Right lobe of liver (tissue), 6 donors: ENCODE results near the gene PPP6R3. TPM values are rescaled to one million over a fixed set of nuclear protein-coding genes. Genes with fewer than 3 reads are reported as not detected.
"Not testable (repeated sequence)": the region's sequence is repeated elsewhere in the genome, so short reads cannot be mapped to it uniquely, and the experiment has no call there.

Experiments
- ATAC-seq, 4 donors: fragments of 200-7000 bp; cut with Tn5 transposase; one replicate each; pipeline ENCODE4 v1.9.1; 2020; ENCODE audit warnings: mild to moderate bottlenecking in 4 of 4, moderate library complexity in 4 of 4
- DNase-seq, 3 donors: peaks; one replicate each; pipeline ENCODE4 v3.0.0-alpha.2; 2020
- H3K27ac ChIP-seq, 3 donors: fragments of 200-600 bp; one replicate each; pipeline ENCODE4 v1.8.0; 2022
- H3K27me3 ChIP-seq, 2 donors: fragments of 200-600 bp; one replicate each; pipeline ENCODE4 v1.8.0; 2022
- H3K36me3 ChIP-seq, 4 donors: fragments of 200-600 bp; sonication (generic) in 1 of 4; one replicate each; pipeline versions ENCODE4 v1.5.1 to v1.8.0; 2017 to 2022; ENCODE audit warnings: control low read depth in 1 of 4
- H3K4me1 ChIP-seq, 4 donors: fragments of 200-600 bp; sonication (generic) in 1 of 4; one replicate each; pipeline versions ENCODE4 v1.5.1 to v1.8.0; 2017 to 2022; ENCODE audit warnings: control low read depth in 1 of 4
- H3K4me3 ChIP-seq, 3 donors: fragments of 200-600 bp; one replicate each; pipeline ENCODE4 v1.8.0; 2022
- H3K9me3 ChIP-seq, 4 donors: fragments of 200-600 bp; sonication (generic) in 1 of 4; one replicate each; pipeline versions ENCODE4 v1.5.1 to v1.8.0; 2017 to 2022; ENCODE audit warnings: control low read depth in 1 of 4
- POLR2A ChIP-seq: fragments of 450-650 bp; IDR thresholded peaks from one replicate; pipeline ENCODE4 v1.6.1; 2017; ENCODE audit warnings: antibody characterized with exemption, mild to moderate bottlenecking
- WGBS: methylation state at CpG from one replicate; pipeline ENCODE4 v1.1.6; 2018; ENCODE audit warnings: low coverage, low lambda C conversion rate; ENCODE audit not compliant: insufficient coverage; ENCODE audit errors: missing lambda C conversion rate; 5-methylcytosine and 5-hydroxymethylcytosine counted together
- intact Hi-C, 2 donors: fragments of 100-400 bp; cut with DNase I; formaldehyde crosslinking; loops; one replicate each; pipeline versions ENCODE4 v1.11.2 to v1.14.1; 2022
- total RNA-seq, 6 experiments: library from RNA; depleted of rRNA in 2 of 6; stranded (reverse); fragments of >200 nt in 2 of 6; fragmentation: NEBNext Ultra II Directional in 3 of 6; extraction: Animal tissue kit (Norgen Biotek cat#: 25700) in 3 of 6; gene quantifications; one replicate each; pipeline versions ENCODE4 v1.1.0 to v1.2.4, GENCODE V29; 2016 to 2023
- TF ChIP-seq, protein P1 (sequence below), 4 donors: fragments of 200-600 bp in 3 of 4; fragments of 450-650 bp in 1 of 4; IDR thresholded peaks; one replicate each; pipeline versions ENCODE4 v1.5.1 to v1.8.0; 2016 to 2022; ENCODE audit warnings: antibody characterized with exemption in 4 of 4, mild to moderate bottlenecking in 2 of 4
- donor health status: DM: no; HTN: yes; CAD: no.
- donor health status: DM: no; HTN: no; CAD: no.
- donor health status: DM: no; HTN: no; CAD: no.
- donor health status: DM: no; HTN: yes; CAD: no.
- donor health status: DM: no; HTN: yes; CAD: no.

PPP6R3 gene
- total RNA-seq, 6 experiments from 2014 or later, result 35.8 to 48.3 (median 39.2) TPM

DNA sequence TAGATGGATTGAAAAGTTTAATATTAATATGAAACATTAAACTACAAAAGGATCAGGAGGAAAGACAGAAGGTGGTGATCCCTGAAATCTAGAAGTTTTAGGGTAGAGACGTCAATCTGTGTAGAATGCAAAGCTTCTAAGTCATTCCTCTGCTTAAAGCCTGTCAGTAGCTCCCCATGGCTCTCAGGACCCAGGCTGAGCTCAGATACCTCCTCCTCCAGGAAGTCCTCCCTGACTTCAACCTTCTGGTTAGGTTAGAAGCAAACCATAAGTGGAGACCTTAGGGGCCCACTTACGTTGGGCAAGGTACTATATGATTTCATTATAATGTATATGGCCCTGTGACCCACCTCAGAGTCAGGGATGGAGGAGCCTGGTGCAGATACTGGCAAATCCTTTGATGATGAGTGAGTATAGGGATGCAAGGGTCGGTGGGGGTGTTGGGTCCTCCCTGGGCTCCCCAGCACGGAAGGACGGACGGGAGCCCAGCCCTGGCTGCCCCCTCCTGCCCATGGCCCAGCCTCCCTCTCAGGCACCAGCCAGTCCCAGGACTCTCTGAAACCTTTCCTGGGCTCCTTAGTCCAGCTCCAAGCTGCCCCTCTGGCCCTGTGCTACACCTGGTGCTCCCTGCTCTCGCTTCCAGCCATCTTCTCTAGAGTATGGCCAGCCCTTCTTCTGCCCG lies 3.2 kb upstream of the PPP6R3 start:
- peaks cover 0 to 16% (median 8%) of the 10 kb centered on the region in 4 donors for H3K4me1 ChIP-seq
- H3K27ac ChIP-seq, result no peak overlapping the region
- DNase-seq (no peak), ATAC-seq (no peak)
- H3K9me3 ChIP-seq, result no peaks in the 10 kb centered on the region
- intact Hi-C loops, result no loop called here
- H3K36me3 ChIP-seq, result no peaks in the 10 kb centered on the region
- no peaks in the 10 kb centered on the region for H3K27me3 ChIP-seq
- H3K4me3 ChIP-seq, result no peak overlapping the region
- TF ChIP-seq, protein P1, sequence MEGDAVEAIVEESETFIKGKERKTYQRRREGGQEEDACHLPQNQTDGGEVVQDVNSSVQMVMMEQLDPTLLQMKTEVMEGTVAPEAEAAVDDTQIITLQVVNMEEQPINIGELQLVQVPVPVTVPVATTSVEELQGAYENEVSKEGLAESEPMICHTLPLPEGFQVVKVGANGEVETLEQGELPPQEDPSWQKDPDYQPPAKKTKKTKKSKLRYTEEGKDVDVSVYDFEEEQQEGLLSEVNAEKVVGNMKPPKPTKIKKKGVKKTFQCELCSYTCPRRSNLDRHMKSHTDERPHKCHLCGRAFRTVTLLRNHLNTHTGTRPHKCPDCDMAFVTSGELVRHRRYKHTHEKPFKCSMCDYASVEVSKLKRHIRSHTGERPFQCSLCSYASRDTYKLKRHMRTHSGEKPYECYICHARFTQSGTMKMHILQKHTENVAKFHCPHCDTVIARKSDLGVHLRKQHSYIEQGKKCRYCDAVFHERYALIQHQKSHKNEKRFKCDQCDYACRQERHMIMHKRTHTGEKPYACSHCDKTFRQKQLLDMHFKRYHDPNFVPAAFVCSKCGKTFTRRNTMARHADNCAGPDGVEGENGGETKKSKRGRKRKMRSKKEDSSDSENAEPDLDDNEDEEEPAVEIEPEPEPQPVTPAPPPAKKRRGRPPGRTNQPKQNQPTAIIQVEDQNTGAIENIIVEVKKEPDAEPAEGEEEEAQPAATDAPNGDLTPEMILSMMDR (IDR thresholded peaks at IDR 0.05), result no peak
- TF ChIP-seq POLR2A, result no peak
- 100% methylated on average over 1 of the region's 8 CpGs for WGBS

DNA sequence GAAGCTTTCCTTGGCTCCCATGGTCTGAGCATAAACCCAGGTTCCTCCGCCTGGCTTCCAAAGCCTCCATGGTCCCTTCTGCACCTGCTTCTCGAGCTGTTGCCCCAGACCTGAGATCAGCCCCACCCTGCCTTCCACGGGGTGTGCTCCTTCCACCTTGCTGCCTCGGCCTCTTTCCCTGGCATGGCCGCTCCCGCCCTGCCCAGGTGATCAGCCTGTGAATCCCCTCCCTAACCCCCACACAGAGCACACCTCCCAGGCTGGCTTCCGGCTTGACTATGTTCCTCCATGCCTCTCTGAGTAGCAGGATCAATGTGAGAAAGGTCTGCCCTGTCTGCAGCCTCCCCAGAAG lies 2.7 kb upstream of the PPP6R3 start:
- no peak overlapping the region for H3K4me3 ChIP-seq
- peaks cover 0 to 21% (median 9%) of the 10 kb centered on the region in 4 donors for H3K4me1 ChIP-seq
- 96% methylated on average over 4 of the region's 7 CpGs for WGBS
- H3K27me3 ChIP-seq, result no peaks in the 10 kb centered on the region
- intact Hi-C loops, result no loop called here
- no peaks in the 10 kb centered on the region for H3K36me3 ChIP-seq
- no peak for DNase-seq
- no peak for ATAC-seq
- H3K27ac ChIP-seq, result no peak overlapping the region
- TF ChIP-seq POLR2A, result no peak
- TF ChIP-seq, protein P1 (IDR thresholded peaks at IDR 0.05), result no peak
- H3K9me3 ChIP-seq, result no peaks in the 10 kb centered on the region

DNA sequence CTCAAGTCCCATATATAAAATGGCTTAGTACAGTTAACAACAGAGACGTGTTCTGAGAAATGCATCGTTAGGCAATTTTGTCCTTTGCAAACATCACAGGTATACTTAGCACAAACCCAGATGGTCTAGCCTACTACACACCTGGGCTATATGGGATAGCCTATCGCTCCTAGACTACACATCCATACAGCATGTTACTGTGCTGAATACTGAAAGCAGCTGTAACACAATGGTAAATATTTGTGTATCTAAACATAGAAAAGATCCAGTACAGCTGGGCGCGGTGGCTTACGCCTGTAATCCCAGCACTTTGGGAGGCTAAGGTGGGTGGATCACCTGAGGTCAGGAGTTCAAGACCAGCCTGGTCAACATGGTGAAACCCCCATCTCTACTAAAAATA lies 2.2 kb upstream of the PPP6R3 start:
- H3K36me3 ChIP-seq, H3K4me3 ChIP-seq, intact Hi-C loops, H3K27ac ChIP-seq, H3K27me3 ChIP-seq, ATAC-seq, H3K9me3 ChIP-seq, DNase-seq: not testable (repeated sequence)
- 60% methylated on average over 6 of the region's 6 CpGs for WGBS
- H3K4me1 ChIP-seq, result peaks cover 0 to 25% (median 9%) of the 10 kb centered on the region in 4 donors

DNA sequence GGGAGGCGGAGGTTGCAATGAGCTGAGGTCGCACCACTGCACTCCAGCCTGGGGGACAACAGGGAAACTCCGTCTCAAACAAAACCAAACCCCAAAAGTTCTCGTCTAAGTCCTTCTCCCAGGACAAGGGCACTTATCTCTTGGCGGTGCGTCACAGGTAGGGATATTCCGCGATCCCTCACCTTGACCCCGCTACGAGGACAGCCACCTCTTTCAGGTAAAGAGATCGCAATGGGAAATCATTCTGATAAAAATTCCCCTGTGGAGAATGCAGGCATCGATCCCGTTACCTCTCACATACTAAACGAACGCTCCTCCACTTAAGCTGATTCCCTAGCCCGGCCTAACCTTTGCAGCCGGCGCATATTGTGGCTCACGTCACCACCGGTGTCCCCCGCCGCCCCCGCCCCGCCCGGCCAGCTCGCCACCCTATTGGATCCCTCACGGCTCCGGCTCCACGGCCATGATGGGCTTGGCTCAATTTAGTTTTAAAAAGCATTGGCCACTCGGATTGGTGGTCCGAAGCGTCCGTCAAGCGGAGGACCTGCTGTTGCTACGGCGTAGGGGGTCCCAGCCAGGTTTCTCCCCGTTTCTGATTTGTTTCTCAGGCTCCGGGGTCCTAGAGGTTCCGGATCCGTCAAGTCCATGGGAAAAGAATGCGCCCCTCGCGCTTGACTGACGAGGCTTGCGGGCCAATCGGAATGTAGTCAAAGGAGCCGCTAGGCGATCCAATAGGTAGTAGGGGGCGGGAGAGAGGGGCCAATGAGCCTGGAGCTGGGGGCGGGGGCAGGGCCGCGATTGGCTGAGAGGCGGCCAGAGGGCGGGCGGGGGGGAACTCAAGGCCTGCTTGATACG lies 439 bp upstream of the PPP6R3 start:
- intact Hi-C loops, result no loop called here
- H3K36me3 ChIP-seq, result no peaks in the 10 kb centered on the region
- WGBS, result 2% methylated on average over 34 of the region's 56 CpGs
- TF ChIP-seq, protein P1 (IDR thresholded peaks at IDR 0.05), result no peak
- TF ChIP-seq POLR2A, result peak; percentile 7
- H3K4me3 ChIP-seq, result peak overlapping the region; percentile 87 to 95 (median 89)
- ATAC-seq (peak; percentile 83 to 95 (median 88)), DNase-seq (peak; percentile 96 to 98 (median 98))
- peaks cover 0 to 41% (median 14%) of the 10 kb centered on the region in 4 donors for H3K4me1 ChIP-seq
- no peaks in the 10 kb centered on the region for H3K27me3 ChIP-seq
- peak overlapping the region; percentile 91 to 94 (median 94) for H3K27ac ChIP-seq
- no peaks in the 10 kb centered on the region for H3K9me3 ChIP-seq

DNA sequence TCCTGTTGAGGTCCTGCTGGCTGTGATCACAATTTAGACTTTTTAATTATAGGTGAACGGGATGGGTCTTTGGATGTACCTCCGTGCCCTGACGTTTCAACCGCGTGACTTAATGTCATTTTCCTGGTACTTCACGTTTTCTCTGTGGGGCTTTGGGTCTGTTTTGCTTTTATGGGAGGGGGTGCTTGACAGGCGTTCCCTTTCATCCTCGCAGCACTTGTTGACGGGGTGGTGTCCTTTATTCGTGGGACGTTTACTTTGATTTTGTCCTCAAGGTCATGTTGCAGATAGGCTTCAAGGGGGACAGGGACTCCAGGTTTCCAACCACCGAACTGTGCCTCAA lies 994 bp downstream of the PPP6R3 start:
- no peaks in the 10 kb centered on the region for H3K9me3 ChIP-seq
- WGBS, result under 1% methylated on average over 12 of the region's 12 CpGs
- H3K27me3 ChIP-seq, result no peaks in the 10 kb centered on the region
- intact Hi-C loops, result no loop called here
- TF ChIP-seq POLR2A, result no peak
- TF ChIP-seq, protein P1 (IDR thresholded peaks at IDR 0.05), result no peak
- ATAC-seq, result no peak
- peaks cover 0 to 46% (median 10%) of the 10 kb centered on the region in 4 donors for H3K4me1 ChIP-seq
- no peaks in the 10 kb centered on the region for H3K36me3 ChIP-seq
- peak overlapping the region in 2 of 3 donors; percentile 91 to 94 for H3K27ac ChIP-seq
- peak in 1 of 3 donors; percentile 30 for DNase-seq
- peak overlapping the region; percentile 87 to 95 (median 89) for H3K4me3 ChIP-seq
